NCI-H526 treated with DMSO at 0.1 percent for 48 hours (cell line): ENCODE data around the gene SMC6.
A peak's percentile ranks its signal among the peaks of the same experiment; 100 is the strongest.

Experiments
- DNase-seq: peaks from one replicate; lab custom pipeline; 2025; lab: John Stamatoyannopoulos, UW

Gene SMC6

DNA sequence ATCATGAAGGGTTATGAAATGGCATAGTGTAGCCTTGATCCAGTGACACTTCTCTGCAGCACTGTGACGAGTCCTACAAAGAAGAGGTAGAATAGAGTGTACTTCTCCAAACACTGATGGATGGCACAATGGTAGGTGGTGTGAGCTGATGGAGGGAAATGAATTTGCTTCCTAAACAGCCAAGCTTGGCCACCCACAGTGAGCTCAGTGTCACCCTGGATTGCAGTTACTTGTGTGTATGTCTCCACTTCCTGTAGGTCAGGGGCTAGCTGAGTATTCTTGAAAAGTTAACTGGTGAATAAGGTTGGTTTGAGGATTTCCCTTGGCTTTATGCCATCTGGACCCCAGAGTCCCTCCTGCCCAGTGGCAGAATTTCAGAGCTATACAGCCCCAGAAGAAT lies 137.2 kb downstream of the SMC6 start:
- DNase-seq, result no peak

DNA sequence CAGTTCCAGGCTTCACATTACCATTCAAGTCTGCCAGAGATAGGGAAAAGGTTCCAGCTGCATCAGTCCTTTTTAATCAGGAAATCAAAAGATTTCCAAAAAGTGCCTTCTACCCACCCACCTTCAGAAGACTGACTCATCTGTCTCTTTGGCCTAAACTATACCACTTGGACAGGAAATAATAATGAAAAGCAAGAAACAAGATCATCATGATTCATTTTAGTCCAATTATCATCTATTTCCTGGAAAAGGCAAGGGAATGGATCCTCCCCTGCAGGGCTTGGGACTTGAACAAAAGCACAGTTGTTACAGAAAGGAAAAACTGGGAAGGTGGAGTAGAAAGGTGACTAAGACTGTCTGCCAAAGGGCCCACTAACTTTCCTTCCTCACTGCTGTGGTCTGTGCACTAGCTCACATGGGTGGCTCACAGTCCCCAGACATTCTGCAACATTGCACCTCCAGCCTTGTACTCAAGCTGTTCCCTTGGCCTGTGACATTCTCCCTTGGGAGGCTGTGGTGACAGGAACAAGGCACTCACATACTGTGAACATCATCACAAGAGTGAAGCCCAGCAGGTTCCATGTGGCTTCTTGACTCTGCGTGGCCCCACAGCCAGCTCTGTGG lies 137.8 kb downstream of the SMC6 start:
- no peak for DNase-seq

DNA sequence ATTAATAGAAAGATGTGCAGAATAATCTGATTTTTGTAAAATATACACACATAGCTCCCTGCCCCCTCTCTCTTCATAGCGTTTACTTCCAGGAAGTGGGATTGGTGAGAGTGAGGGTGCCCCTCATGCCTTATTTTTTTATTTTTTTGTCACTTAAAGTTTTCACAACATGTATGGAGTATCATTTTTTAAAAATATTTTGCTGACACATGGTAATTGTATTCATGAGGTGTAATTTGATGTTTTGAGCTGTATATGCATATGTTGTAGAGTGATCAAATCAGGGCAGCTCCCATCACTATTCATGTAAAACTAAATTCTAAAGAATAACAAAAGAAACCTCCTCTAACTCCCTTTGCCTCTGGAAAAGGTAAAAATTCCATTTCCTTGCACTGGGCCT lies 138.5 kb downstream of the SMC6 start:
- DNase-seq, result no peak

DNA sequence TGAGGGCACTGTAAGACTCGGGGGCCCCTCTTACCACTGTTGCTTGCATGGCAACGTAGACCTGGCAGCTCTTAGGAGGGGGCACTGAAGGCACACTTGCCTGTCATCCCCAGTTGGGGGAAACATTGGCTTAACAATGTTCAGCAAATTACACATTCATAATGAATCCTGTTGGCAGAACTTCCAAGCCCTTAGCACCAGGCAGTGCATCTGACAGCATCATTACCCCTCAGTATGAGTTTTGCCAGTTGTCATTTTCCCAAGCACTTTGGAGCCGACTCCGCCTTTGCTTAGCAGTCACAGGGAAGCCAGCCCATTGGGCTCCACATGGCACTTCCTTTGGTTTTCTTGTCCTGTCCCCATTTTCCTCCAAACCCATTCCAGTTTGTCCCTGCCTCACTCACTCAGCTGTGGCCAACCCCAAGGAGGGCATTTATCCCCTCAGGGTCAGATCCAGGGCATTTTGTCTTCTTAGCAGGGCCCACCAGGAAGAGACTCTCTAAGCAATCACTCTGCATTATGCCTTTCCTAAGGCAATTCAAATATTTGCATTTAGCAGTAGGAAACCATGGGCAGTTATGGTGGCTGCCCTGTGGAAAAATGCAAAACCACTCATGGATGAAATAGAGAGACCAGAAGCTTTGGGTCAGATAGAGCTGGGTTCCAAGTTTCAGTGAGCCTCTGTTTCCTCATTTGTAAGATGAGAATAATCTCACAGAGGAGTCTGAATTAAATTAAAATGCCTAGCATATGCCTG lies 139.3 kb downstream of the SMC6 start:
- DNase-seq, result peak; percentile 60
